Ascending aorta (tissue), 2 donors: ENCODE results near the gene ABCC2. TPM values are rescaled to one million over a fixed set of nuclear protein-coding genes. Genes with fewer than 3 reads are reported as not detected.
"Not testable (repeated sequence)": the region's sequence is repeated elsewhere in the genome, so short reads cannot be mapped to it uniquely, and the experiment has no call there.

ENCODE experiments used
- DNase-seq, 2 donors: peaks; one replicate each; pipeline ENCODE4 v3.0.0-alpha.2; 2019; ENCODE audit warnings: low spot score in 2 of 2
- H3K27ac ChIP-seq, 2 donors: fragments of 200-600 bp; sonication (generic); one replicate each; pipeline ENCODE4 v1.5.1; 2016 to 2017; ENCODE audit warnings: mild to moderate bottlenecking in 1 of 2
- H3K27me3 ChIP-seq: fragments of 200-600 bp; sonication (generic); one replicate; pipeline ENCODE4 v1.5.1; 2017
- H3K36me3 ChIP-seq, 2 donors: fragments of 200-600 bp; sonication (generic); one replicate each; pipeline ENCODE4 v1.5.1; 2016
- H3K4me1 ChIP-seq, 2 donors: fragments of 200-600 bp; sonication (generic); one replicate each; pipeline ENCODE4 v1.5.1; 2016 to 2017; ENCODE audit warnings: mild to moderate bottlenecking in 1 of 2
- H3K4me3 ChIP-seq, 2 donors: fragments of 200-600 bp; sonication (generic); one replicate each; pipeline ENCODE4 v1.5.1; 2016 to 2017; ENCODE audit warnings: mild to moderate bottlenecking in 1 of 2
- H3K9me3 ChIP-seq, 2 donors: fragments of 200-600 bp; sonication (generic); one replicate each; pipeline ENCODE4 v1.5.1; 2016
- intact Hi-C: fragments of 100-400 bp; cut with DNase I; formaldehyde crosslinking; loops from one replicate; pipeline ENCODE4 v1.15.1; 2023
- total RNA-seq: library from RNA; depleted of rRNA; stranded (reverse); fragments of >200 nt; gene quantifications from one replicate; pipeline ENCODE4 v1.1.0, GENCODE V29; 2016
- TF ChIP-seq, protein P1 (sequence below), 3 experiments: fragments of 200-600 bp in 2 of 3; fragments of 450-650 bp in 1 of 3; sonication (generic) in 2 of 3; IDR thresholded peaks; one replicate each; pipeline ENCODE4 v1.5.1; 2016 to 2019; ENCODE audit warnings: antibody characterized with exemption in 3 of 3, mild to moderate bottlenecking in 1 of 3, moderate library complexity in 1 of 3

The ABCC2 gene
- 0.96 TPM for total RNA-seq

DNA sequence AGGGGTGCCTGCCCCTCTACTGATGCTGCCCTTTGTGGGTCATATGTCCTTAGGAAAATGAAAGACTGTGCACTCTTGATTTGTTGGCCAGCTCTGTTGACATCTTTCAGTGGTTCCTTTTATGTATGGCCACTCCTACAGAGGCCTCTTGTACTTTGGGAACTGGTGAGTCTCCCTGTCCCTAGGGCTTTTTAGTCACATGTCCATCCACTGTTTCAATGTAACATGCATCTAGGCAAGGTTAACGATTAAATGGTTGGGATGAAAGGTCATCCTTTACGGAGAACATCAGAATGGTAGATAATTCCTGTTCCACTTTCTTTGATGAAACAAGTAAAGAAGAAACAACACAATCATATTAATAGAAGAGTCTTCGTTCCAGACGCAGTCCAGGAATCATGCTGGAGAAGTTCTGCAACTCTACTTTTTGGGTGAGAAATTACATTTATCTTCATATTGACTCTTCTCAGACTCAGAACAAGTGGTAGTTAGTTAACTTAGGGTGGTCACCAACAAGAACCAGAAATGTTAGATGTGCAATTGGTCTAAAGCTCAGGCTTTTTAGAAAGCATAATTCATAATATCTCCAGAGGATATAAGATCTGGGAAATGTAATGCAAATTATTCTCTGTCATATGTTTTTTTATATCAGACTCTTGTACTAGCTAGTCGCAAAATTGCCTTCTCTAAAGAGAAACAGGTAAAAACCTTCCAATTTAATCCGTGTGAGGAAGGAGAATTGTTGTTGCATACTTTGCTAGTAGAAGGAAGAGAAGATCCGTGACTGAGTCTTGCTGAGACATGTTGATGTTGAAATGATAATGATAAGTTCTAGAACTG is at the start of gene ABCC2:
Gene ABCC2 (plus strand): TSS at position 194 of the 840 bp plus-strand sequence. CDS start 205 bp downstream, at position 399.
- no peaks in the 10 kb centered on the region for H3K9me3 ChIP-seq

DNA sequence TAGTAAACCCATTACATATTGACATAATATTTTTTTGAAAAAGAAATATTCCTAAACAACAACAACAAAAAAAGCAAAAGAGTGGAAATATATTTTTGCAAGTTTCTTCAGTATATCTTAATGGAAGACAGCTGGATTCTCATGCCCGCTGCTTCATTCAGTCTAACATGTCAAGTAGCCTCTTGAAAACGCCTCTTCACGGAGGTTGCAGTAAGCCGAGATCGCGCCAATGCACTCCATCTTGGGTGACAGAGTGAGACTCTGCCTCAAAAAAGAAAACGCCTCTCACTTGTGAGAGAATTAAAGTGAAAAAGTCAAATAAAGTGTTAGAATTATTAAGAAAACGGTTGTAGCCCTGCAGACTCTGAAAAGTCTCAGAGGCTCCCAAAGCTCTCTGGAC is 49.1 kb upstream of the ABCC2 start:
- TF ChIP-seq, protein P1, sequence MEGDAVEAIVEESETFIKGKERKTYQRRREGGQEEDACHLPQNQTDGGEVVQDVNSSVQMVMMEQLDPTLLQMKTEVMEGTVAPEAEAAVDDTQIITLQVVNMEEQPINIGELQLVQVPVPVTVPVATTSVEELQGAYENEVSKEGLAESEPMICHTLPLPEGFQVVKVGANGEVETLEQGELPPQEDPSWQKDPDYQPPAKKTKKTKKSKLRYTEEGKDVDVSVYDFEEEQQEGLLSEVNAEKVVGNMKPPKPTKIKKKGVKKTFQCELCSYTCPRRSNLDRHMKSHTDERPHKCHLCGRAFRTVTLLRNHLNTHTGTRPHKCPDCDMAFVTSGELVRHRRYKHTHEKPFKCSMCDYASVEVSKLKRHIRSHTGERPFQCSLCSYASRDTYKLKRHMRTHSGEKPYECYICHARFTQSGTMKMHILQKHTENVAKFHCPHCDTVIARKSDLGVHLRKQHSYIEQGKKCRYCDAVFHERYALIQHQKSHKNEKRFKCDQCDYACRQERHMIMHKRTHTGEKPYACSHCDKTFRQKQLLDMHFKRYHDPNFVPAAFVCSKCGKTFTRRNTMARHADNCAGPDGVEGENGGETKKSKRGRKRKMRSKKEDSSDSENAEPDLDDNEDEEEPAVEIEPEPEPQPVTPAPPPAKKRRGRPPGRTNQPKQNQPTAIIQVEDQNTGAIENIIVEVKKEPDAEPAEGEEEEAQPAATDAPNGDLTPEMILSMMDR (IDR thresholded peaks at IDR 0.05), result no peak
- Histone ChIP-seq H3K4me1 (peaks cover 0 to 15% of the 10 kb centered on the region in 2 donors), H3K9me3 (no peaks in the 10 kb centered on the region), H3K36me3 (peaks cover 16 to 21% of the 10 kb centered on the region in 2 donors), H3K27me3 (no peaks in the 10 kb centered on the region), H3K27ac (no peak overlapping the region), H3K4me3 (peak overlapping the region in 1 of 2 donors; percentile 88)
- DNase-seq, result no peak
- intact Hi-C loops, result loop anchor here (2.0 to 10.0 kb wide), 5 partner anchors 54 to 1599 kb away; partner anchors contain the start of genes GOT1, R3HCC1L and SLC25A28

More for the DNA sequence above, at the start of gene ABCC2:
- TF ChIP-seq, protein P1 (IDR thresholded peaks at IDR 0.05), result no peak
- Histone ChIP-seq H3K27ac (no peak within 1 kb of the TSS), H3K4me1 (no peaks in the 10 kb centered on the region), H3K27me3 (no peaks in the 10 kb centered on the region), H3K36me3 (no peaks in the 10 kb centered on the region), H3K4me3 (no peak within 1 kb of the TSS)
- no peak for DNase-seq
- intact Hi-C loops, result no loop called here

DNA sequence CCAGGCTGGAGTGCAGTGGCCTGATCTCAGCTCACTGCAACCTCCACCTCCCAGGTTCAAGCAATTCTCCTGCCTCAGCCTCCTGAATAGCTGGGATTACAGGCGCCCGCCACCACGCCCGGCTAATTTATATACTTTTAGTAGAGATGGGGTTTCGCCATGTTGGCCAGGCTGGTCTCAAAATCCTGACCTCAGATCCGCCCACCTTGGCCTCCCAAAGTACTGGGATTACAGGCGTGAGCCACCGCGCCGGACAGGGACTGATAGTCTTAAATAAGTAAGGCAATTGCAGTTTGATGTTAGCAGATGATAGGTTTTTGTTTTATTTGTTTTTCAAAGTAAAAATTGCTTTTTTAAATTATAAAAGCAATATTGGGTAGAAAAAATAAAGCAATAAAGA is 48.3 kb upstream of the ABCC2 start:
- H3K9me3 ChIP-seq, H3K27me3 ChIP-seq, DNase-seq, H3K4me3 ChIP-seq, H3K27ac ChIP-seq: not testable (repeated sequence)
- intact Hi-C loops, result loop anchor here (5.0 to 10.0 kb wide), 2 partner anchors 53 to 1599 kb away; partner anchors contain the start of gene R3HCC1L
- H3K36me3 ChIP-seq, result peaks cover 15 to 25% of the 10 kb centered on the region in 2 donors
- H3K4me1 ChIP-seq, result peaks cover 0 to 15% of the 10 kb centered on the region in 2 donors

DNA sequence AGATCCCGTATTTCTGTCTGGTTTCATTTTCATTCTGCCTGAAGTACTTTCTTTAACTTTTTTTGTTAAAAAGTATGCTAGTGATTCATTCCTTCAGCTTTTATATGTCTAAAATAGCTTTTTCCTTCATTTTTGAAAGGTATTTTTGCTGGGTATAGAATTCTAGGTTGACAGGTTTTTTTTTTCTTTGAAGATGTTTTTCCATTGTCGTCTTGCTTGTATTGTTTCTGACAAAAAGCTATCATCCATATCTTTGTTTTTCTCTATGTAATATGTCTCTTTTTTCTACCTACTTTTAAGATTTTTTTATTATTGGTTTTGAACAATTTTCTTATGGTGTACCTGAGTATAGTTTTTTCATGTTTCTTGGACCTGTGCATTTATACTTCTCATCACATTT is 42.2 kb upstream of the ABCC2 start:
- intact Hi-C loops, result no loop called here
- Histone ChIP-seq H3K27ac (no peak overlapping the region), H3K9me3 (peaks cover 11 to 16% of the 10 kb centered on the region in 2 donors), H3K27me3 (no peaks in the 10 kb centered on the region), H3K4me3 (no peak overlapping the region), H3K36me3 (peaks cover 62 to 83% of the 10 kb centered on the region in 2 donors), H3K4me1 (no peaks in the 10 kb centered on the region)
- TF ChIP-seq, protein P1 (IDR thresholded peaks at IDR 0.05), result no peak
- DNase-seq, result no peak

DNA sequence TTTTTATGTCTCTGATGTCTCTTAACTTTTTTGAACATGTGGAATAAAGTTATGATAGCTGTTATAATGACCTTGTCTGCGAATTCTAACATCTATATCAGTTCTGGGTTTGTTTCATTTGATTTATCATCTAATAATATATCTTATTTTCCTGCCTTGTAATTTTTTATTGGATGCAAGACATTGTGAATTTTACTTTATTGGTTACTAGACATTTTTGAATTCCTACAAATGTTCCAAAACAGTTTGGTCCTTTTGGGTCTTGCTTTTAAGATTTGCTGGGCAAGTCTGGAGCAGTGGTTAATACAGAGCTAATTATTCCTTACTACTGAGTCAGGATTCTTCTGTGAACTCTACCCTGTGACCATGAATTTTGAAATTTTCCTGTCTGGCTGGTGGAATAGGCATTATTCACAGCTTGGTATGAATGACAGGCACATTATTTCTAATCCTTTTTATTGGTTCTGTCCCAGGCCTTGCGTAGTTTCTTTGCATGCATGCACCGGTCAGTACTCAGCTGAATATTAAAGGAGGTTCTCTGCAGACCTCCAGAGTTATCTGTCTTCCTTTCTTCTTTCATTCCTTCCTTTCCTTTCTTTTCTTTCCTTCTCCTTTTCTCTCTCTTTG is 41.4 kb upstream of the ABCC2 start:
- TF ChIP-seq, protein P1 (IDR thresholded peaks at IDR 0.05), result no peak
- H3K9me3 ChIP-seq, result peaks cover 11 to 16% of the 10 kb centered on the region in 2 donors
- no peak for DNase-seq
- H3K4me1 ChIP-seq, result no peaks in the 10 kb centered on the region
- intact Hi-C loops, result no loop called here
- no peak overlapping the region for H3K27ac ChIP-seq
- H3K4me3 ChIP-seq, result no peak overlapping the region
- H3K36me3 ChIP-seq, result peaks cover 68 to 90% of the 10 kb centered on the region in 2 donors
- no peaks in the 10 kb centered on the region for H3K27me3 ChIP-seq

DNA sequence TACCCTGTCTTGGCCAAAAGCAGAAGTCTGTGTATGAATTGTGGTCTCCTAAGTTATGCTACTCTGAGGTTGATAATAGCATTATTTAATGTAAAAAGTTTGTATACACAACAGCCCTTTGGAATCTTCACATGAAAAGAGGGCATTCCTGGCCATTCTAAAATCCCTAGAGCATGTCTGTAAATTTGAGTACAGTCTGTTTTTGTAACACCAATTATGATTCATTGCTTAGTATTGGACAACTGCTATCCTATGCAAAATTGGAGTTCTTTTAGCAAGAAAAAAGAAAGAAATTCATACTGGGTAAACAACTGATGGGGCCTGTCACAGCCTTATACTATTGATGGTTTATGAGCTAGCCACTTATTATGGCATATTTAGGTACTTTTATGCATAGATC is 40.2 kb upstream of the ABCC2 start:
- H3K36me3 ChIP-seq, result peaks cover 72 to 90% of the 10 kb centered on the region in 2 donors
- H3K27me3 ChIP-seq, result no peaks in the 10 kb centered on the region
- no peak for DNase-seq
- no peak overlapping the region for H3K27ac ChIP-seq
- intact Hi-C loops, result no loop called here
- no peaks in the 10 kb centered on the region for H3K4me1 ChIP-seq
- no peak overlapping the region for H3K4me3 ChIP-seq
- H3K9me3 ChIP-seq, result peaks cover 11 to 16% of the 10 kb centered on the region in 2 donors
- TF ChIP-seq, protein P1 (IDR thresholded peaks at IDR 0.05), result no peak
